Caco-2 (cell line): ENCODE results near the gene FADS3. TPM values are rescaled to one million over a fixed set of nuclear protein-coding genes. Genes with fewer than 3 reads are reported as not detected.

Experiments
- BruUV-seq: library from RNA; stranded (reverse); fragments of 400-500 nt; replicated peaks from 2 replicates; lab custom pipeline; 2021; lab: Mats Ljungman, UMichigan
- CTCF ChIA-PET: fragments of 300-600 bp; sonication (Branson Sonifier 250); formaldehyde crosslinking; loops from one replicate; lab custom pipeline; 2022; ENCODE audit warnings: antibody characterized with exemption; lab: Charles Lee
- POLR2A ChIA-PET: fragments of 300-600 bp; sonication (Branson Sonifier 250); formaldehyde crosslinking; loops from one replicate; lab custom pipeline; 2022; ENCODE audit warnings: antibody characterized with exemption; lab: Charles Lee
- DNase-seq, 2 experiments: peaks; one replicate each; pipeline versions ENCODE4 v3.0.0 to v3.0.0-alpha.2; 2020 to 2022
- H3K27me3 ChIP-seq: replicated peaks from 2 replicates; pipeline ENCODE4 v1.6.0; 2011; ENCODE audit warnings: low read length; ENCODE audit not compliant: control insufficient read depth, insufficient read depth
- H3K36me3 ChIP-seq: 2 replicates; pipeline ENCODE4 v1.5.1; 2011; ENCODE audit warnings: low read length; ENCODE audit not compliant: control insufficient read depth, insufficient read depth
- H3K4me1 ChIP-seq: fragments of 250-450 bp; sonication (Bioruptor Pico); 2 replicates; pipeline ENCODE4 v1.5.1; 2020; ENCODE audit warnings: mild to moderate bottlenecking
- H3K4me3 ChIP-seq: 2 replicates; pipeline ENCODE4 v1.5.1; 2011; ENCODE audit warnings: low read depth, mild to moderate bottlenecking, control low read depth, low read length
- H3K9me3 ChIP-seq: fragments of 250-450 bp; sonication (Bioruptor Pico); 2 replicates; pipeline ENCODE4 v1.5.1; 2020; ENCODE audit warnings: mild to moderate bottlenecking, moderate library complexity
- H3K27ac Mint-ChIP-seq: one replicate; pipeline ENCODE4 v1.8.0; 2022; ENCODE audit warnings: mixed read lengths; ENCODE audit not compliant: unreplicated experiment
- H3K27me3 Mint-ChIP-seq: one replicate; pipeline ENCODE4 v1.8.0; 2022; ENCODE audit warnings: mixed read lengths; ENCODE audit not compliant: insufficient read depth, unreplicated experiment
- H3K36me3 Mint-ChIP-seq: one replicate; pipeline ENCODE4 v1.8.0; 2022; ENCODE audit warnings: mild to moderate bottlenecking, mixed read lengths; ENCODE audit not compliant: insufficient read depth, unreplicated experiment
- H3K4me1 Mint-ChIP-seq: one replicate; pipeline ENCODE4 v1.8.0; 2022; ENCODE audit warnings: low read depth, mixed read lengths; ENCODE audit not compliant: unreplicated experiment
- H3K4me3 Mint-ChIP-seq: one replicate; pipeline ENCODE4 v1.8.0; 2022; ENCODE audit warnings: mild to moderate bottlenecking, moderate library complexity, mixed read lengths; ENCODE audit not compliant: unreplicated experiment
- H3K9me3 Mint-ChIP-seq: one replicate; pipeline ENCODE4 v1.8.0; 2022; ENCODE audit warnings: mixed read lengths; ENCODE audit not compliant: unreplicated experiment
- intact Hi-C: fragments of 100-400 bp; cut with micrococcal nuclease; formaldehyde crosslinking; loops from one replicate; pipeline ENCODE4 v1.10.0; 2022; ENCODE audit not compliant: unreplicated experiment
- total RNA-seq: library from RNA; stranded (reverse); gene quantifications from 2 replicates; pipeline ENCODE4 v1.2.3, GENCODE V29; 2022
- TF ChIP-seq, protein P1 (sequence below), 2 experiments: fragments of 200-600 bp in 1 of 2; IDR thresholded peaks; 1 replicate in 1 of 2; 2 replicates in 1 of 2; pipeline versions ENCODE4 v1.5.1 to v1.8.0; 2011 to 2022; ENCODE audit warnings: antibody characterized with exemption in 1 of 2, control low read depth in 1 of 2, inconsistent platforms in 1 of 2, low read depth in 1 of 2, low read length in 1 of 2, mild to moderate bottlenecking in 1 of 2, moderate library complexity in 1 of 2; ENCODE audit not compliant: insufficient read depth in 1 of 2, severe bottlenecking in 1 of 2, unreplicated experiment in 1 of 2

Gene FADS3
- total RNA-seq, 1 experiment from 2014 or later: 32.7 TPM

DNA sequence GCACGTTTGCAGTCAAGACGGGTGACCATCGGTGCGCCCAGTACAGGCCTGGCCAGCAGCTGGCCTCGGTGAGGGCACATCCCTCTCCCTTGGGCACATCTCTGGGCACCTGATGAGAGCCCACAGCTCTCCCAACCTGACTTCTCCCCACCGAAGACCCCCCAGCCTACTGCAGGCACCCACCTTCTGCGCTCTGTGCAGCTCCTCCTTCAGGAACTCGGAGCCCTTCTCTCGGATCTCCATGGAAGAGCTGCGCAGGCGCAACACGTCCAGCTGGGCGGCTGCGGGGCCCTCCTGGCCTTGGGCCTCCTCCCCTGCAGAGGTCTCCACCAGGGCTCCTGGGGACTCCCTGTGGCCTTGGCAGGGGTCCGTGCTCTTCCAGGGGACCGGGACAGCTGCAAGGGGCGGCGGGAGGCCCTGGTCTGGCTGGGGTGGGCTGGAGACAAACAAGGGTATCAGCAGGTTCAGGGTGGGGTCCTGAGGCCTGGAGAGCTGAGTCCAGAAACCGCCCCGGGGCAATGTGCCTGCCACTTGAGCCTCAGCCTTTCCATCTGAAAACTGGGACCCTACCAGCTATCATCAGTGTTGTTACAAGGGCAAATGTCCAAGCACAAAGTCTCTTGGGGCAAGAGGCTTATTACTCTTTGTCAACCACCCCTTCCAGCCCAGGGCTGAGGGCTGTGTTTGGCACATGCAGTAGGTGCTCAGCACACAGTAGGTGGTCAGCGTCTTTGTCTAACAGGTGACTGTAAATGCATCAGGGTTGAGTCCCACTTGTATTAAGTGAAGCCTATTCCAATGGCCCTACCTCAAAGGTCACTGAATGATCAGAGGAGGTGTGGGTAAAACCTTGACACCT lies 16.8 kb upstream of the FADS3 start:
- Histone ChIP-seq H3K4me1 (no peaks in the 10 kb centered on the region), H3K9me3 (no peaks in the 10 kb centered on the region), H3K4me3 (no peak overlapping the region), H3K36me3 (no peaks in the 10 kb centered on the region), H3K27me3 (no peaks in the 10 kb centered on the region)
- H3K4me3 Mint-ChIP-seq: no peak overlapping the region
- no peaks in the 10 kb centered on the region for H3K36me3 Mint-ChIP-seq
- no peaks in the 10 kb centered on the region for H3K4me1 Mint-ChIP-seq
- DNase-seq: no peak
- no peaks in the 10 kb centered on the region for H3K27me3 Mint-ChIP-seq
- BruUV-seq: no TSS peak
- POLR2A ChIA-PET: no interaction called here
- no peak overlapping the region for H3K27ac Mint-ChIP-seq
- TF ChIP-seq, protein P1, sequence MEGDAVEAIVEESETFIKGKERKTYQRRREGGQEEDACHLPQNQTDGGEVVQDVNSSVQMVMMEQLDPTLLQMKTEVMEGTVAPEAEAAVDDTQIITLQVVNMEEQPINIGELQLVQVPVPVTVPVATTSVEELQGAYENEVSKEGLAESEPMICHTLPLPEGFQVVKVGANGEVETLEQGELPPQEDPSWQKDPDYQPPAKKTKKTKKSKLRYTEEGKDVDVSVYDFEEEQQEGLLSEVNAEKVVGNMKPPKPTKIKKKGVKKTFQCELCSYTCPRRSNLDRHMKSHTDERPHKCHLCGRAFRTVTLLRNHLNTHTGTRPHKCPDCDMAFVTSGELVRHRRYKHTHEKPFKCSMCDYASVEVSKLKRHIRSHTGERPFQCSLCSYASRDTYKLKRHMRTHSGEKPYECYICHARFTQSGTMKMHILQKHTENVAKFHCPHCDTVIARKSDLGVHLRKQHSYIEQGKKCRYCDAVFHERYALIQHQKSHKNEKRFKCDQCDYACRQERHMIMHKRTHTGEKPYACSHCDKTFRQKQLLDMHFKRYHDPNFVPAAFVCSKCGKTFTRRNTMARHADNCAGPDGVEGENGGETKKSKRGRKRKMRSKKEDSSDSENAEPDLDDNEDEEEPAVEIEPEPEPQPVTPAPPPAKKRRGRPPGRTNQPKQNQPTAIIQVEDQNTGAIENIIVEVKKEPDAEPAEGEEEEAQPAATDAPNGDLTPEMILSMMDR (IDR thresholded peaks at IDR 0.05; ENCODE audit: insufficient read depth in 1 of 2, low read depth in 1 of 2, low read length in 1 of 2, severe bottlenecking in 1 of 2, unreplicated experiment in 1 of 2): no peak
- intact Hi-C loops: no loop called here
- H3K9me3 Mint-ChIP-seq: no peaks in the 10 kb centered on the region
- CTCF ChIA-PET: interaction anchor here (0.5 to 2.4 kb wide), 5 partner anchors 9 to 102 kb away, joined by 3 to 14 read pairs (median 6); no protein-coding TSS in a partner anchor

DNA sequence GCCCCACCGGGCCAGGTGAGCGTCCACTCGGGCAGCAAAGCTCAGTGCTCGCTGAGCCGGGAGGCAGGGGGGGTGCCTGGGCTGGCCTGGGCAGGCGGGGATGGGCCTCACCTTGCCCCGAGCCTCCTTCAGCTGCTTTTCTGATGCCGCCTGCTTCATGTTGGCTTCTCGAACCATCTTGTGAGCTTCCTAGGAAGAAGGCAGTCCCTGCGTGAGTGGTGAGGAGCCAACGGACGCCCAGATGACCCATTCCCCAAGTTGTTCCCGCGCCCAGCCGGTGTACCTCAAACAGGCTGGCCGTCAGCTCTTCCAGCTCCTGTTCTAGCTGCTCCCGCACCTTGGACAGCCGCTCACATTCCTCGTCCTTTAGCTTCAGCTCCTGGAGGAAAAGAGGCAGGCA lies 15.9 kb upstream of the FADS3 start:
- no peak overlapping the region for H3K4me3 ChIP-seq
- CTCF ChIA-PET: interaction anchor here (0.6 to 2.3 kb wide), 3 partner anchors 8 to 103 kb away, joined by 3 to 14 read pairs (median 3); no protein-coding TSS in a partner anchor
- no peaks in the 10 kb centered on the region for H3K9me3 Mint-ChIP-seq
- TF ChIP-seq, protein P1 (IDR thresholded peaks at IDR 0.05; ENCODE audit: insufficient read depth in 1 of 2, low read depth in 1 of 2, low read length in 1 of 2, severe bottlenecking in 1 of 2, unreplicated experiment in 1 of 2): no peak
- H3K4me3 Mint-ChIP-seq: no peak overlapping the region
- H3K27me3 ChIP-seq: no peaks in the 10 kb centered on the region
- no peaks in the 10 kb centered on the region for H3K4me1 Mint-ChIP-seq
- H3K36me3 ChIP-seq: no peaks in the 10 kb centered on the region
- H3K9me3 ChIP-seq: no peaks in the 10 kb centered on the region
- POLR2A ChIA-PET: no interaction called here
- no peak overlapping the region for H3K27ac Mint-ChIP-seq
- no peaks in the 10 kb centered on the region for H3K36me3 Mint-ChIP-seq
- intact Hi-C loops: no loop called here
- no peaks in the 10 kb centered on the region for H3K4me1 ChIP-seq
- no peaks in the 10 kb centered on the region for H3K27me3 Mint-ChIP-seq
- BruUV-seq: no TSS peak
- no peak for DNase-seq

DNA sequence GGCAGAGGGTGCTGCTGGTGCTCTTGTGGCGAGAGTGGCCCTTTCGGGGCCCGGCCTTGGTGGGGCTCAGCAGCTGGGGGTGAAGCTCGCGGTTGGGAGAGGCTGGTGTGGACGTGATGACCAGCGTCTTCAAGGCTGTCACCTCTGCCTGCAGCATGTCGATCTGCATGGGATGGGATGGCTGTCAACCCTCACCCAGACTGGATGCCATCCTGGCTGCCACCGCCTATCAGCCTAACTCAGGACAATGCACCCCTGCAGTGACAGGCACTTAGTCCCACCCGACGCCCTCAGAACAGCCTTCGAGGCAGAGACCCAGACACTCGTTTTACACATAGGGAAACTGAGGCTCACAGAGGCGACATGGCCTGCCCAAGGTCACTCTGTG lies 15.2 kb upstream of the FADS3 start:
- DNase-seq: no peak
- intact Hi-C loops: no loop called here
- no peak overlapping the region for H3K4me3 ChIP-seq
- ChIA-PET POLR2A (no interaction called here), CTCF (no interaction called here)
- Mint-ChIP-seq H3K27me3 (no peaks in the 10 kb centered on the region), H3K4me1 (no peaks in the 10 kb centered on the region), H3K27ac (no peak overlapping the region), H3K9me3 (no peaks in the 10 kb centered on the region), H3K36me3 (no peaks in the 10 kb centered on the region), H3K4me3 (no peak overlapping the region)
- no TSS peak for BruUV-seq
- H3K4me1 ChIP-seq: no peaks in the 10 kb centered on the region
- no peaks in the 10 kb centered on the region for H3K9me3 ChIP-seq
- TF ChIP-seq, protein P1 (IDR thresholded peaks at IDR 0.05; ENCODE audit: insufficient read depth in 1 of 2, low read depth in 1 of 2, low read length in 1 of 2, severe bottlenecking in 1 of 2, unreplicated experiment in 1 of 2): no peak
- no peaks in the 10 kb centered on the region for H3K36me3 ChIP-seq
- H3K27me3 ChIP-seq: no peaks in the 10 kb centered on the region
